Right hindlimb (tissue), 1 donor: ENCODE results near the gene UNC93A.
A peak's percentile ranks its signal among the peaks of the same experiment; 100 is the strongest.
"Not testable (repeated sequence)": the region's sequence is repeated elsewhere in the genome, so short reads cannot be mapped to it uniquely, and the experiment has no call there.

Source experiments
- DNase-seq: peaks from one replicate; pipeline ENCODE4 v3.0.0-alpha.2; 2018

The UNC93A gene

GRCh38 chr6:167272151-167272550, 19.0 kb upstream of the UNC93A start:
- no peak for DNase-seq

GRCh38 chr6:167272696-167273379, 18.3 kb upstream of the UNC93A start:
- no peak for DNase-seq

- no peak for DNase-seq
Measured at GRCh38 chr6:167274270-167274669, 16.8 kb upstream of the UNC93A start.

GRCh38 chr6:167275001-167275400, 16.1 kb upstream of the UNC93A start:
- no peak for DNase-seq

GRCh38 chr6:167275436-167275835, 15.7 kb upstream of the UNC93A start:
- DNase-seq: no peak

- DNase-seq: no peak
Measured at GRCh38 chr6:167276772-167277533, 14.2 kb upstream of the UNC93A start.

- DNase-seq: not testable (repeated sequence)
Measured at GRCh38 chr6:167278173-167278940, 12.8 kb upstream of the UNC93A start.

GRCh38 chr6:167279766-167280446, 11.2 kb upstream of the UNC93A start:
- DNase-seq: no peak

GRCh38 chr6:167280466-167280865, 10.6 kb upstream of the UNC93A start:
- not testable (repeated sequence) for DNase-seq

GRCh38 chr6:167282165-167282564, 8.9 kb upstream of the UNC93A start:
- no peak for DNase-seq

- not testable (repeated sequence) for DNase-seq
Measured at GRCh38 chr6:167284565-167284964, 6.5 kb upstream of the UNC93A start.

GRCh38 chr6:167285077-167285770, 5.9 kb upstream of the UNC93A start:
- no peak for DNase-seq

- DNase-seq: no peak
Measured at GRCh38 chr6:167287513-167288048, 3.5 kb upstream of the UNC93A start.

GRCh38 chr6:167288591-167289225, 2.4 kb upstream of the UNC93A start:
- not testable (repeated sequence) for DNase-seq

GRCh38 chr6:167289291-167289690, 1.8 kb upstream of the UNC93A start:
- not testable (repeated sequence) for DNase-seq

GRCh38 chr6:167291623-167292300, 647 bp downstream of the UNC93A start:
- no peak for DNase-seq

GRCh38 chr6:167292301-167293087, 1.4 kb downstream of the UNC93A start:
- DNase-seq: no peak

GRCh38 chr6:167293088-167293589, 2.0 kb downstream of the UNC93A start:
- DNase-seq: peak; percentile 31

GRCh38 chr6:167293590-167294091, 2.5 kb downstream of the UNC93A start:
- no peak for DNase-seq

GRCh38 chr6:167294241-167294640, 3.1 kb downstream of the UNC93A start:
- DNase-seq: no peak
